ENCODE measurements around the gene NBEAL2. TPM values are rescaled to one million over a fixed set of nuclear protein-coding genes. Genes with fewer than 3 reads are reported as not detected.

NBEAL2 gene
- total and polyA plus RNA-seq, 2 of the 8 experiments (the other 6 are each of a cell fraction or from before 2014, with no cell fraction given), result 27.3 to 46.9 TPM

- TF ChIP-seq NANOG (IDR thresholded peaks at IDR 0.05; ENCODE audit: insufficient read depth, low read depth, low read length, poor library complexity, severe bottlenecking) (no peak), NRF1 (IDR thresholded peaks at IDR 0.05; ENCODE audit: low read depth, low read length) (no peak)
Observed at GRCh38 chr3:46942481-46943236, 36.8 kb upstream of the NBEAL2 start (continued).
